Stimulated activated CD4-positive, alpha-beta T cell treated with anti-CD3 and anti-CD28 coated beads, Interleukin-2, amount 100 ng/mL, for 24 hours (primary cell): ENCODE measurements around the gene MYH6.
A peak's percentile ranks its signal among the peaks of the same experiment; 100 is the strongest.

Source experiments
- DNase-seq, 2 donors: peaks; one replicate each; pipeline ENCODE4 v3.0.0-alpha.2; 2020

Gene MYH6

GRCh38 chr14:23353433-23353780 lies 54.7 kb downstream of the MYH6 start:
- no peak for DNase-seq

GRCh38 chr14:23352506-23353432 lies 55.3 kb downstream of the MYH6 start, which contains the start of gene SLC22A17:
Gene SLC22A17, minus strand, starts transcription at chr14:23352887.
- DNase-seq = peak; percentile 56 to 66

- no peak for DNase-seq
These were observed 56.2 kb downstream of the MYH6 start for GRCh38 chr14:23351681-23352505.

GRCh38 chr14:23349156-23349845 lies 58.8 kb downstream of the MYH6 start:
- no peak for DNase-seq

GRCh38 chr14:23348297-23348655 lies 59.8 kb downstream of the MYH6 start:
- DNase-seq = no peak

GRCh38 chr14:23347406-23348296 lies 60.4 kb downstream of the MYH6 start:
- no peak for DNase-seq

GRCh38 chr14:23346693-23347405 lies 61.2 kb downstream of the MYH6 start:
- no peak for DNase-seq

GRCh38 chr14:23345987-23346692 lies 61.9 kb downstream of the MYH6 start:
- no peak for DNase-seq

GRCh38 chr14:23344481-23344880 lies 63.6 kb downstream of the MYH6 start:
- DNase-seq = no peak

- no peak for DNase-seq
These were observed 68.4 kb downstream of the MYH6 start for GRCh38 chr14:23339506-23340268.

GRCh38 chr14:23335623-23336022 lies 72.5 kb downstream of the MYH6 start:
- no peak for DNase-seq
